Stimulated activated CD4-positive, alpha-beta T cell treated with anti-CD3 and anti-CD28 coated beads, TNF-alpha, amount 100 ng/mL, for 1 hour (primary cell): Measurements from ENCODE around the gene PPP1R17.

Source experiments
- DNase-seq, 3 donors: peaks; one replicate each; pipeline ENCODE4 v3.0.0-alpha.2; 2020; ENCODE audit warnings: low read depth in 3 of 3, low spot score in 1 of 3

PPP1R17 gene

DNA sequence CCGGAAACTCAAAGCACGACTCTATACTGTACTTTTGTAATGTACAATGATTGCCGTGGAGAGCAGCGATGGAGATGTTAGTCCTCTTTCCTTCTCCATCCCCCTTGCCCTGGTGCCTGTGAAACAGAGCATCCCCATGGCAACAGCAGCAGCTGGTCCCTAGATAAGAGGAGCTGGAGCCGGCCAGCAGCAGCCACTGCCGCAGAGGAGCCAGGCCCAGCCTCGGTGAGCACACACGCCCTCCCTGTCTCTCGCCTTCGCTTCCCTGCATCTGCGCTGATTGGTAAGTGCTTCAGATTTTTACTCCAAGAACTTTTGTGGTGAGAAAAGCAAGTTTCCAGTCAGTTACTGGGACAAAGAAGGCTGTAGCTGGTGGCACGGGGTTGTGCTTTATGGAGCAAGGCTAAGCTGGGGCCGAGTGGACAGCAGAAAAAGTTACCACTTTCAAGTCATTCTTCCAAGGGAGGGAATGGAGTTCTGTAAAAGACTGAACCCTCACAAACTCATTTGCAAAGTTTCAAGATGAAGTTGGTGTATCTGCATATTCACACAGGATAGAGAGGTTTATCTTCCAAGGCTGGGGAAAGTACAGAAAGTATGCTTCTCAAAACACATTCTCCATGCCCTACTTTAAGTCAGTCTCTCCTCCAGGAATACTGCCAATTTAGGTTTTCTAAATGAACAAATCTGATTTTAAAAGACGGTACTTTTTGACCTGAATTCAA, at the start of gene PPP1R17:
PPP1R17 (plus strand) TSS at position 192 of the 725 bp plus-strand sequence. CDS start 5,227 bp downstream, outside the sequence.
- no peak for DNase-seq

DNA sequence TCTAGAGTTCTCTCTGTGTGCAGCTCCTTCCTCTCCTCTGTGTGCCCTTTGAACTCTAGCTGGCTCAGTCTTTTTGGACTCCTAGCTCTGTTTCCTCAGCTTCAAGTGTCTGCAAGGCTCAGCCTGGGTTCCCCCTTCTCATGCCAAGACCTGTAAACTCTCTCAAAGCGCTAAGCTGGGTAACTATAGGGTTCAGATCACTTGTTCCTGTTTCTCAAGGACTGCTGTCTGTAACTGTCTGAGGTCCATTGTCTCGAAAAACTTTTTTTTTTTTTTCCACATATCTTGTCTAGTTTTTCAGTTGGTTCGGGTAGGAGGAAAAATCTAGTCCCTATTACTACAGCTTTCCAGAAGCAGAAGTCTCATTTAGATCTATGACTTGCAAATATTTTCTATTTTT, 46.6 kb upstream of the PPP1R17 start:
- no peak for DNase-seq

DNA sequence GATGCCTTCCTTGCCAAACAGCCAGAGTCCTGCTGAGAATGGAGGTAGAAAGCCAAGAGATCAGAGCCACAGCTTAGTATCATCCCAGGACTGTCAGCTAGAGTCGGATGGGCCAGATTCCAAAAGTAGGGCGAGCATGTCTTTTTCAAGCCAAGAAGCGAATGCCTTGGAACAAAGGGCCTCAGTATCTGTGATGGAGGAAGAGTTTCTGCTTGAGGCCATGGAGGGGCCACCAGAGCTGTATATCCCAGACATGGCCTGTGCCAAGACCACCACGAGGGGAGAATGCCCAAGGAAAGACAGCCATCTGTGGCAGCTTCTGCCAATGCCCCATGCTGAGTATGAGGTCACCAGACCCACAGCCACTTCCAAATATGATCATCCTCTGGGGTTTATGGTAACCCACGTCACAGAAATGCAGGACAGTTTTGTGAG, 44.3 kb upstream of the PPP1R17 start:
- no peak for DNase-seq

DNA sequence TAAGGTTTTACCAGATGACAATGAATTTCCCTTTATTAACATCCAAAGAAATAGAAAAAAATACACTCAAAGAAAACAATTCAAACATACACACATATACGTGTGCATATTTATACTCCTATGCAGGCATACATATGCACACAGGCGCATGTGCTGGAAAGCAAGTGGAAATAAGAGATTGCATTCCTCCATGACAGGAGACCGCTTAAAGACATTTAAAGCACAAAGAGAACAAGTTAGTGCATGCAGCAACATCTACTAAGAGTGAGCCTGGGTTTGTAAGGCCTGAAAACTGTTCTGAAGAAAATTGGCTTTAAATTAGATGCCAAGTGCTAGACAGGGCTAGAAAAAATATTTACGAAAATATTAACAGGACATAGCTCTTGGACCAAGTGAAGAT, 40.1 kb upstream of the PPP1R17 start:
- no peak for DNase-seq

DNA sequence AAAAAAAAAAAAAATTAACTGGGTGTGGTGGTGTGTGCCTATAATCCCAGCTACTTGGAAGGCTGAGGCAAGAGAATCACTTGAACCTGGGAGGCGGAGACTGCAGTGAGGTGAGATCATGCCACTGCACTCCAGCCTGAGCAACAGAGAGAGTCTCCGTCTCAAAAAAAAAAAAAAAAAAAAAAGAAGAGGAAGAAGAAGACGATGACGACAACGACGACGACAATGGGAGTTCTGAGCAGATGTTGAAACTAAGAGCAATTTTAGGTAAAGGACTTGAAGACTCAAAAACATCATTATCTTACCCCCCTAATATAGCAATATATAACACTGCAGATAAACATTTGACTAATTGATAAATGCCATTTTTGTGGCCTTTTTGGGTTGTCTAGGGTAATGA, 39.5 kb upstream of the PPP1R17 start:
- DNase-seq = no peak

DNA sequence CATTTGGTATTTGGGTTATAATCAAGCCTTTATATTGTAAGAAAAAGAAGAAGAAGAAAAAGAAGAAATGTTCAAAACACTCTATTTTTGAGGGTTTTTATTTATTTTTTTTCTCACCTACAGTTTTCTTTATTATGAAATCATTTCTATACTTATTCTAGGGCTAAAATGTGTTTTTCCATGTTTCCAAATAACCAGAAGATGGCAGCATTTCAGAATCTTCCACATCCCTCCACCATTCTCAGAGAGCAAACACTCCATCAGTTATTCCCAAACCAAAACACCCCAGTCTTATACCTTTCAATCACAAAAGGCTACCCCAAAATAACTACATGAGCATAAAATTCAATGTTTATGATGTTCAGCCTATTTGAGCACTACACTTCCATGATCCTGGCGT, 38.7 kb upstream of the PPP1R17 start:
- no peak for DNase-seq

DNA sequence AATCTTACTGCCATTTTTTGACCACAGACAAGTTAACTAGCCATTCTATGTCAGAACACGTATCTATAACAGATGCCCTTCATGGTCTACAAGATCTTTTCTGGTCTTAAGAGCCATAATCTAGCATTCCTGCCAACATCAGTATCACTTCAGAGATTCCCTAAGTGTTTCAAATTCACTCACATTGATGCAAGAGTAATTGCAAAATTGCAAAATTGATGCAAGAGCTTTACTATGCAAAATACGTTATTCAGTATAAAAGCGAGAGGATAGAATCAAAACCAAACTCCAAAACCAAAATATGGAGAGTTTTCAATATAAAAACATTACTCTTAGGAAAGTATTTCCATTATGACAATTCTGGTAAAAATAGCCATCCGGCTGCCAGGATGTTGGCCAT, 38.1 kb upstream of the PPP1R17 start:
- no peak for DNase-seq

DNA sequence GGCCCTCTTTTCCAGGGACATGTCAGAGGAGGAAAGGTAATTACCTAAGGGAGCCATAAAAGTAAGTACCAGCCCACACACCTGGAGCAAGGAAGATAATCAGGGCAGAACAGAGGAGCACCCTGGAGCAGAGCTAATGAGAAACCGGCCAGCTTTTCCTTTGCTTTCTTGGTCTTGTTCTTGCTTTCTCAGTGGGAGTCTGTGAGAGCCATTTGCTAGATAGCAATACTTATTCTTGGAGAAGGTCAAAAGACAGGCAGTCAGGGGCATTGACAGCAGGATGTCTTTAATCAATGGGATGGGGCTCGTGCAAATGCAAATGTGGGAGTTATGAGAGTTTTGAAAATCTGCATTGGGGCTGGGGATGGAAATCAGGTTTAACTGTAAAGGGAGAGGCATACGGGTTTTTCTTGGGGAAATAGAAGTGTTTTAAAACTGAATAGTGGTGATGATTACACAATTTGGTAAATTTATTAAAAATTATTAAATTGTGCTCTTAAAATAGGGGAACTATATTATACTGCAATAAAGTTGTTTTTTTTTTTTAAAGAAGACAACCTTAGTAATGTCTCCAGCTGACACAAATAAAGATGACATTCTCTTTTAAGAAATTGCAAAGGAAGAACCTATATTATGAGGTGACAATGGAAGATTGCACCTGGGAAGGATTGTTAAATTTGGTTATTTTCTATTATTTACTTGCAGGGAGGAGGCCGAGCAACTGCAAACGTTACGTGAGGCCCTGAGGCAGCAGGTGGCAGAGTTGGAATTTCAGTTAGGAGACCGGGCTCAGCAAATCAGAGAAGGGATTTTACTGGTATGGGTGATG, 35.6 kb upstream of the PPP1R17 start:
- DNase-seq = no peak

DNA sequence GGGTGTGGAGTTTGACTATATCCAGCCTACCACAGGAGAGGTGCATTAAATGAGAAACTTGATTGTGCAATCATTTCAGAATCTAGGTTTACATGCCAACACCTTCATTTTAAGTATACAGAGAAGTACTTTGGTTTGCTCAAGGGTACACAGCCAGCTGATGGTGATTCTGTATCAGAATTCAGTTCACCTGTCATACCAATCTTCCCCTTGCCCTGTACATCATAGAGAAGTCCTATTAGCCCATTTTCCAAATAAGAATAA, 35.0 kb upstream of the PPP1R17 start:
- DNase-seq = no peak

DNA sequence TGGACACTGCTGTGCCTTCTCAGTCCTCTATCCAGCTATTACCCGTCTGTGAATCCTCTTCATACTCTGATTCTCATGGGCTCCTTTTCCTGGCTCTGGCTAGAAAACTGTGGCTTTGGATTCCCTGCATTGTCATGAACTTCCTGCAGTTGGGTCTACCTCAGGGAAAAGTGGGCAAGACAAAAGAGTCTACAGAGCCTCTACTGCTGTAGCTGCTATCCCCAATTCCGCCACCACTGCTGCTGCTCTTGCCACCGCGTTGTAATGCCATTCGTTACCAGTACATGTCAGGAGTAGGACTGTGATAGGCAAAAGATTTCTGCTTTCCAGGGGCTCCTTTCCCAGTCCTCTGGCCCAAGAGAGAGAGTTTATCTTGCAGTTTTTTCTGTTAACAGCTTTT, 23.9 kb upstream of the PPP1R17 start:
- no peak for DNase-seq

DNA sequence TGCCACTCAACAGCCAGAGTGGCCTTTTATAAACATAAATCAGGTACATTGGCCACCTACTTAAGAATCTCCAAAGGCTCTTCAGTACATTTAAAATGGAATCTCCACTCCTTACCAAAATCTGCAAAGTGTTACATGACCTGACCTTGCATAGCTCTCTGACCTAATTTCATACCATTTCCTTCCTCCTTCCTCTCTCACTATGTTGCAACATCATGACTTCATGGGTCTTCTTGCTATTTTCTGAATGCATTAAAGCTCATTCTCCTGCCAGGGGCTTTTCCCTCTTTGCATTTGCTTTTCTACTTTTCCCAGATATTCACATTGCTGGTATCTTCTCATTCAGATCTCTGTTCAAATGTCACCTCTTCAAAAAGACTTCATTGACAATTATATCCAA, 22.1 kb upstream of the PPP1R17 start:
- no peak for DNase-seq

DNA sequence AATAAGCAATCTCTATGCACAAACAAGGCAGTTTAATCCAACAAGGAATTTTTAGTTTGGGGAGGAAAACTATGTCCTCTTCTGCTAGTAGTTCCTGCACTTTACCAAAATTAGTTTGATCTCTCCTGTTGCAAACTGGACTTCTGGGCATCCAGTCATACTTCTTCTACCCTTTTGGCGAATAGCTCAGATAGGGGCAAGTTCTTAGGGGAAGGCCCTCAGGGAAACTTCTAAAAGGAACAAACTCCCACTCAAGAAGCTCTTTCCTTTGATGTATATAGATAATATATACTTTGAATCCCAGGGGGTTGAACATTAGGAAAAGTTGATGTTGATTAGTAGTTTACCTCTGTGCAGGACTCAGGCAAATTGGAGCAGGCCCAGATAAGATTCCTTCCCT, 21.5 kb upstream of the PPP1R17 start:
- no peak for DNase-seq

DNA sequence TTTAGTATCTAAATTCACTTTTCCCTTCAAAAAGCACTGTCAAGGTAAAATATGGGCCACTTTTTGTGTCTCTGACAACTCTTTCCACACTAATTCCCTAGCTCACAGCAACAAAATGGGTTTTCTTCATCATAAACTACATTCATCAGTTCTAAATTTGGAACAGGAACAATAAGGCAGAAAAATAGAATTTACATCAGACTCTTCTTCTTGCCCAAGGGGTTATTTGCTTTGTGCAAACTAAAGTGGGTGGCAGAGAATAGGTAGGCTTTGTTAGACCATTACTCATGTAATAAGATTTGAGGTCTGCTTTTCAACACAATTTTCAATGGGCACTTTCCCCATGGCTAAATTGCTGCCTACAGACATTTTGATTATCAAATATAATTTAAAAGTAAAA, 17.6 kb upstream of the PPP1R17 start:
- no peak for DNase-seq

DNA sequence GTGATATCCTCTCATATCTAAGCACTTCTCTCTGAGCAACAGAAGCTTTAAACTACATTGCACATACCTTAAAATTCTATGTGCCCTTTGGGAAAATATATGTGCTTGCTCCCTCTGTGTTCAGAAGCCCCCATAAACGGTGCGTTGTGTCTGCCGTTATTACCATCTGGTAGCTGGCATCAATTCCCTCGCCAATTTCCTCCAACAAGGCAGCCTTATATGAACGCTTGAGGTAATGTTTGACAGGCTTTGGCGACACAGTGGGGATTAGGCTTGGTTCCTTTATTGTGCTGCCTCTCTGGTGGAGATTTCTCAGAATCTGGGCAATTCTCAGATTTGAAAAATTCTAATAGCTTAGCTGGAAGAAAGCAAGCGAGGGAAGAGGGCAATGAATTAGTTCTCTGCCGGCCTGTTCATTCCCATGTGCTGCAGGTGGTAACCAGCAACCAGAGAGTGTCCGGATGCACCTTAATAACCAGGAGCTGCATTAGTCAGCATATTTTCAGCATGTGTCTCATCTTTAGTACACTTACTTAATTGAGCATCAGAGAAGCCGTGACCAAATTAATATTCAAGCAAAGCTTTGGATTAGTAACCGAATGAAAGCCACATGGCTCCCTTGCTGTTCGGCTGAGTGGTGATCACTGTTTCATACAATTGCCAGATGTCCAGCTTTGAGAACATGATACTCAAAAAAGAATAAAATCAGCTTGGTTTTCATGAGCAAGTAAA, 7.3 kb upstream of the PPP1R17 start:
- no peak for DNase-seq

DNA sequence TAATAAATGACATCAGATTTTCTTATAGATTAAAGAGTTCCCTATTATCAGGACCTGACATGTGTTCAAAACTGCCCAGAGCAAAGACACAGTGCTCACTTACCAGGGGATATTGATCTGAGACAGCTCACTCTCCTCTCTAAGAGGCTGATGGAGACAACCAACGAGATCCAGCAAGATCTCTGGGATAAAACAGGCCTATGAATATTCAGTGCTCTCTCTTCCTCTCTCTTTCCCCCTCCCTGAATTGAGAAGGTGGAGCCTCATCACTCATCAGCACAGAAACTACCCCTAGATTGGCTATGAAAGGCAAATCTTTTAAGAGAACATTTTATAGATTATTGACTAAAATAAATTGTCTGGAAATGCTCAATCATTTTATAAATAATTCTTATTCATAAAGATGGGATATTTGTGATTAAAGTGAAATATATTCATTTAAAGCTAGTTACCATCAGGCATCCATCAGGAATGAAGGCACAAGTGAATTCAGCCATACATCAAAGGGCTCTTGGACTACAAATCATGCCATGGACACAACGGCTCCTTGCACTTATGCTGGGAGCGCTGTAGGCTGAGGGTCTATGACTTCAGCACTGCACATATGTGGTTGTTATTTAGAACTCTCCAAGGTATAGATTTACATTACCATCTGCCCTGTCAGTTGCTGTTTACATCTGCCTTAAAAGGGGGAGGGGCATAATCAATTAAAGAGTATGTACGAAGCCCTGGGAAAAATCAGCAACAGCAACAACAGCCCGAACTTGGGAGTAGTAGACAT, 3.4 kb upstream of the PPP1R17 start:
- no peak for DNase-seq

DNA sequence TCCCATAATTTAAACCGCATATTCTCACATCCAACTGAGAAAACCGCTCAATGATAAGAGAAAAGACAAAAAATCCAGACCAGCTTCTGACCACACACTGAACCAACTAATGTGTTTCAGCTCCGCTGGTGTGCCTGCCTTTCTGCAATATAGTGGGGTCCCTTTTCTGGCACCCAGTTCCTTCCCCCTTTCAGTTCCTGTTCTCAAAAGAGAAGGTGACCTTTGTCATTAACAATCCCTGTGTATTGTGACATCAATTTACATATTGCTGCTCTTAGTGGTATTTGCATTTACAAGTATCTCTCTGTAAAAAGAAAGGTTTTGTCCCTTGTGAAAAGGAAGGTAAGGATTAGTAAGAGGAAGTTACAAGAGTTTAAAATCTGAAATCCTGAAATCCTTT, 1.4 kb downstream of the PPP1R17 start:
- DNase-seq = no peak

DNA sequence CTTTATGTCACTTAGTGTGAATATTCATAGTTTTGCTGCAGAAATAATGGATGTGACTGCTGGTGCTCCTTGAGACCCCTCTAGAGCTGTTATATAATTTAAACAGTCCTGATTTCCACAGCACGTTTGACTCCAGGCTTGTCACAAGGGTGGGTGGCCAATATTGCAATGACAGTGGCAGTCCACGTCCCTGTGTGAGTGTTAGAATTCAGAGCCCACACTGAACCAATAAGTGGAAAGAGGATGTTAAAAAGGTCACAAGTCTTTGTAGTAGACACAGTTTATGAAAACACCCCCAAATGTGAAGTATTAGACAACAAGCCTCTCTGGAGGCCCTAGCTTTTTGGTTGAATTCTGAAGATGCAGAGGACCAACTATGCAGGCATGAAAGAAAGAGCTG, 2.0 kb downstream of the PPP1R17 start:
- no peak for DNase-seq

DNA sequence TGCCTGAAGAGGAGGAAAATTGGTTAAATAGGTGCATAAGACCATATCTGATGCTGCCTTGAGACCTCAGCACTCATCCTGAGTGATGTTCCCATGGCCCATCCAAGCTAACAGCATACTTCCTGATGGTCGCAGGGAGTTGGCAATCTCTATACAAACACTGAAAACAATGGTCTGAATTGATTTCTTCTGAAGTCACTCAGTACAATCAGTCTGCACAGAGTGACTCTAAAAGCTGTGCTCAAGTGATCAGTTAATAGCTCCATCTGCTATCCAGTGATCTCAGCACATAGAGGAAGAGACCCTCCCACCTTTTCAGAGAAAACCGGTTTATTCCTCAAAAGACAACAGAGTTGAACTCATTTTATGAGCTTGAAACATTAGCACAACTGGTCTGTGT, 3.9 kb downstream of the PPP1R17 start:
- no peak for DNase-seq

DNA sequence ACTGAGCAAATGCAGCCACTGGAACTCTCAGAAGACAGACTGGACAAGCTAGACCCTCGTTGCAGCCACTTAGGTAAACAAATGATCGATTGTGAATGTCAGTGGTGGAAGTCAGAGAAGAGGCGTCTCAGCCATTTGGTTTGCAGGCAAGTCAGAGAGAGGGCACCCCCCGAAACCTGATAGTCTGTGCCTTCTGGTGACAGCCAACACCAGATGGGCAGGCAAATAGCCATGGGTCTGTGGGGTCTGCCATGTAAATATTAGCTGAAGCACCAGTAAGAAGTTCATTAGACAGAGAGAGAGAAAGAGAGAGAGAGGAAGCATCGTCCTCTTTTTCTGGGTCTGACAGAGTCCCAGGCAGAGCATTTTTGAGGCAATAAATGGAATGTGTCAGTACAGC, 5.4 kb downstream of the PPP1R17 start:
- DNase-seq = no peak

DNA sequence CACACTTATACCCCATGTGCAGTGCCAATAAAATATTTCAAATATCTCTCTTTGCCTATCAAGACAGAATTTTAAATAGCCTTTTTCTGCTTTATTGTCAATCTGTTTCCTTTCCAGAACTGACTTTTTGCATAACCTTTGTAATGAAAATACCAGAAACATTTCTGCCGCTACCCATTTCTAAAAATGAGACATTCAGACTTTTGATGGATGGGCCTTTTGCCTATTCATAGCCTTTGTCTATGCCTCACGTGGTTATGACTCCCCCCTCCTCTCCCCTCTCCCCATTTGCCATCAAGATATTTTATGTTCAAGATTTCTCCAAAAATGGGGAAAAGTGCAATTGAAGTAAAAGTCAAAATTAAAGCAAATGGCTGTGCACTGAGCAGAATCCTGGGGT, 5.9 kb downstream of the PPP1R17 start:
- DNase-seq = no peak

DNA sequence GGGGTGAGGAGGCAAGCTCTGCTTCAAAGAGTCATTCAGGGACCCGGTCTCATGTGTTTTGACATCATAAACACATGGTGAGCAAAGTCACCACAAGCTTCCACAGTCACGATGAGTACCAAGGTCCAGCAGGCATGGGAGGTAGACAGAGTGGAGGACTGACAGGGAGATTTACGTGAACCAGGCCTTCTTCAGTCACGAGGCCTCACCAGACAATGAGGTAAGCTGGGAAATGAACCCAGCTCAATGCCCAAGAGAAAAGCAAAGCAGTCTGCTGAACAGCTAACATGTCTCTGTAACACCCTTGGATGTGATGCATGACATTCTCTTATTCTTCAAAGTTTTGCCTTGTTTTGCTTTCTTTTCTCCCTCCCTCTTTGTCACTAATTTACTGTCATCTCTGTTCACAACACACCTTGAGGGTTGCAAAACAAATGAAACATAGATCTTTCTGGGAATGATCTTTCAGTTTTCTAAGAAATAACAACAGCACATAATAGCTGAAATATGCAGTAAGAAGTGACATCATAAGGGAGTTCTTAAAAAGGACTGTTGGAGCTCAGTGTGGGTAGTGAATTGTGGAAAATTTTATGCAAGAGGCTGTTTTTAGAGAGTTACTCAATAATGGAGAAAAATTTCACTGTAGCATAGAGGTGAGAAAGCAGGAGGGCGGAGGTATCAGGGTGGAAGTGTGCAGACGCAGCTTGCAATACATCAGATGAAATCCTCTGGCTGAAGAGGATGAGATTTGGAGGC, 9.0 kb downstream of the PPP1R17 start:
- DNase-seq = no peak
